ENCODE data around the gene SIAH2. TPM values are rescaled to one million over a fixed set of nuclear protein-coding genes. Genes with fewer than 3 reads are reported as not detected.

Gene SIAH2
- total RNA-seq, 1 experiment from 2014 or later, result 24.0 TPM

GRCh38 chr3:150727653-150728502, 35.1 kb downstream of the SIAH2 start:
- Histone ChIP-seq H3K4me3 (ENCODE audit: low read depth in 2 of 2, low read length in 2 of 2) (no peak overlapping the region), H3K36me3 (ENCODE audit: control insufficient read depth, insufficient read depth, low read length) (no peaks in the 10 kb centered on the region), H3K4me1 (ENCODE audit: control insufficient read depth, insufficient read depth, low read length) (no peaks in the 10 kb centered on the region), H3K27ac (ENCODE audit: low read length) (no peak overlapping the region), H3K9me3 (ENCODE audit: control insufficient read depth, insufficient read depth, low read depth, low read length) (no peaks in the 10 kb centered on the region), H3K27me3 (ENCODE audit: control insufficient read depth, insufficient read depth, low read length) (no peaks in the 10 kb centered on the region)
- intact Hi-C loops (cut with micrococcal nuclease; ENCODE audit: unreplicated experiment) (loop anchor here (10.0 kb wide), 2 partner anchors 203 to 357 kb away; partner anchors contain the start of gene MED12L), in situ Hi-C loops (cut with HindIII; ENCODE audit: low pct_unique_long_range_greater_than_20kb, low sequenced_read_pairs) (no loop called here)
- ATAC-seq (peak; percentile 27), DNase-seq (ENCODE audit: low read depth, low spot score) (no peak)
- TF ChIP-seq CTCF (IDR thresholded peaks at IDR 0.05) (no peak), TCF7L2 (IDR thresholded peaks at IDR 0.05; ENCODE audit: low read depth, low read length) (no peak), REST (IDR thresholded peaks at IDR 0.05; ENCODE audit: insufficient read depth in 1 of 2, low read depth in 2 of 2, low read length in 1 of 2) (no peak), SIN3A (IDR thresholded peaks at IDR 0.05; ENCODE audit: borderline replicate concordance, insufficient read depth, low read depth, low read length) (no peak), POLR2AphosphoS5 (IDR thresholded peaks at IDR 0.05; ENCODE audit: low read depth, low read length) (no peak)
- CTCF ChIA-PET, result no interaction called here
- POLR2A ChIA-PET, result interaction anchor here (0.6 kb wide), 1 partner anchor 36 kb away, joined by 4 read pairs; no protein-coding TSS in a partner anchor
- BruUV-seq (replicated peaks), result no TSS peak

GRCh38 chr3:150725548-150725947, 37.4 kb downstream of the SIAH2 start:
- Histone ChIP-seq H3K9me3 (ENCODE audit: control insufficient read depth, insufficient read depth, low read depth, low read length) (no peaks in the 10 kb centered on the region), H3K36me3 (ENCODE audit: control insufficient read depth, insufficient read depth, low read length) (no peaks in the 10 kb centered on the region), H3K27me3 (ENCODE audit: control insufficient read depth, insufficient read depth, low read length) (no peaks in the 10 kb centered on the region), H3K27ac (ENCODE audit: low read length) (no peak overlapping the region), H3K4me1 (ENCODE audit: control insufficient read depth, insufficient read depth, low read length) (no peaks in the 10 kb centered on the region), H3K4me3 (ENCODE audit: low read depth in 2 of 2, low read length in 2 of 2) (no peak overlapping the region)
- no peak for TF ChIP-seq TCF7L2 (IDR thresholded peaks at IDR 0.05; ENCODE audit: low read depth, low read length)
- TF ChIP-seq REST (IDR thresholded peaks at IDR 0.05; ENCODE audit: insufficient read depth in 1 of 2, low read depth in 2 of 2, low read length in 1 of 2), result no peak
- TF ChIP-seq CTCF (IDR thresholded peaks at IDR 0.05), result no peak
- no peak for TF ChIP-seq POLR2AphosphoS5 (IDR thresholded peaks at IDR 0.05; ENCODE audit: low read depth, low read length)
- TF ChIP-seq SIN3A (IDR thresholded peaks at IDR 0.05; ENCODE audit: borderline replicate concordance, insufficient read depth, low read depth, low read length), result no peak
- intact Hi-C loops (cut with micrococcal nuclease; ENCODE audit: unreplicated experiment), result loop anchor here (10.0 kb wide), 2 partner anchors 201 to 359 kb away; partner anchors contain the start of gene MED12L
- POLR2A ChIA-PET, result interaction anchor here (0.7 kb wide), 1 partner anchor 78 kb away, joined by 3 read pairs; no protein-coding TSS in a partner anchor
- DNase-seq (ENCODE audit: low read depth, low spot score) (no peak), ATAC-seq (no peak)
- CTCF ChIA-PET, result no interaction called here
- in situ Hi-C loops (cut with HindIII; ENCODE audit: low pct_unique_long_range_greater_than_20kb, low sequenced_read_pairs), result no loop called here
- BruUV-seq (replicated peaks), result no TSS peak
